GM19468 (cell line): Measurements from ENCODE around the gene FGF7.
"Not testable (repeated sequence)": the region's sequence is repeated elsewhere in the genome, so short reads cannot be mapped to it uniquely, and the experiment has no call there.

ENCODE experiments used
- ATAC-seq: cut with Tn5 transposase; IDR thresholded peaks from one replicate; pipeline ENCODE4 v1.9.1; 2021; ENCODE audit warnings: mild to moderate bottlenecking, moderate library complexity, moderate number of reproducible peaks; ENCODE audit not compliant: unreplicated experiment; ENCODE audit errors: extremely low read depth

Gene FGF7

GRCh38 chr15:49436751-49437150 lies 13.7 kb downstream of the FGF7 start:
- no peak for ATAC-seq

- ATAC-seq: peak; percentile 60
These were observed 16.1 kb downstream of the FGF7 start for GRCh38 chr15:49438962-49439631.

GRCh38 chr15:49439678-49440395 lies 16.8 kb downstream of the FGF7 start:
- no peak for ATAC-seq

- ATAC-seq: no peak
These were observed 18.3 kb downstream of the FGF7 start for GRCh38 chr15:49441356-49441755.

- ATAC-seq: no peak
These were observed 18.8 kb downstream of the FGF7 start for GRCh38 chr15:49441816-49442215.

GRCh38 chr15:49452595-49452994 lies 29.6 kb downstream of the FGF7 start:
- no peak for ATAC-seq

GRCh38 chr15:49456166-49456565 lies 33.1 kb downstream of the FGF7 start:
- ATAC-seq: no peak

GRCh38 chr15:49458145-49458544 lies 35.1 kb downstream of the FGF7 start:
- no peak for ATAC-seq

GRCh38 chr15:49460411-49460941 lies 37.4 kb downstream of the FGF7 start:
- no peak for ATAC-seq

GRCh38 chr15:49462232-49462844 lies 39.3 kb downstream of the FGF7 start:
- ATAC-seq: no peak

GRCh38 chr15:49464522-49464921 lies 41.5 kb downstream of the FGF7 start:
- no peak for ATAC-seq

GRCh38 chr15:49466119-49466518 lies 43.1 kb downstream of the FGF7 start:
- no peak for ATAC-seq

GRCh38 chr15:49467746-49468480 lies 44.9 kb downstream of the FGF7 start:
- ATAC-seq: no peak

GRCh38 chr15:49468481-49468839 lies 45.4 kb downstream of the FGF7 start:
- no peak for ATAC-seq

- not testable (repeated sequence) for ATAC-seq
These were observed 48.2 kb downstream of the FGF7 start for GRCh38 chr15:49471248-49471647.

GRCh38 chr15:49471733-49472132 lies 48.7 kb downstream of the FGF7 start:
- ATAC-seq: no peak

GRCh38 chr15:49472338-49472737 lies 49.3 kb downstream of the FGF7 start:
- ATAC-seq: no peak

GRCh38 chr15:49473031-49473430 lies 50.0 kb downstream of the FGF7 start:
- ATAC-seq: no peak

GRCh38 chr15:49478021-49478420 lies 55.0 kb downstream of the FGF7 start:
- not testable (repeated sequence) for ATAC-seq

GRCh38 chr15:49478982-49479381 lies 55.9 kb downstream of the FGF7 start:
- not testable (repeated sequence) for ATAC-seq

GRCh38 chr15:49485401-49485800 lies 62.4 kb downstream of the FGF7 start:
- not testable (repeated sequence) for ATAC-seq
